ENCODE measurements around the gene ZNF616.

The ZNF616 gene

DNA sequence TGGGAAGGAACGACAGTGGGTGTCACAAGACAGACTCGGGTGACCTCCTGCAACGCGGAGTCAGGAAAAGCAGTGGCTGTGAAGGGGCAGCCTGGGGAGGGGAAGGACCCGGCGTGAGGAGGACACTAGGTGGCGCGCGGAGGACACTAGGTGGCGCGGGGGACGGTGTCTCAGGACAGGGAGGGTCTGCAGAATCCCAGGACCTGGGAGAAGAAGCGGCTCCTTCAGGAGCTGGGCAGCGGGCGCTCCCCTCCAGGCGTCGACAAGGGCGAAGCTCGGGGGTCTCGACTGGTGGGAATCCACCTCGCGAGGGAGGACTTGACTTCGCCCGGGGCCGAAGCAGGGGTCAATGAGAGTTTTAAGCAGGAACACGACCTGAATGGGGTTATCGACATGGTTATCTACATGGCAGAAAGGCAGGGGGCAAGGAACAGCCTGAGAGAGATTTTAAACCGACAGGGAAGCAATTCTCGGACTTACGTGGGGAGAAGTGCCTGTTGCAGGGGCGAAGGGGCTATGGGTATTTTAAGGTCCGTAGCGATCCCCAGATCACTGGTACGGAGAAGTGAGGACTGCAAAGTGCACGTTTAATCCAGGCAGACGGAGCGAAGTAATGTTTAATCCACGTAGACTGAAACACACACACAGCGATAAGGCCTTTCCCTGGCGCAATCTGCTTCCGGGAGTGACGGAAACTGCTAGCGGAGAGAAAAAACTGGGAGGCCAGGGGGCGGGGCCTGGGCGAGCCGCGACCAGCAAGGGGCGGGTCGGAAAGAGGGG lies at the start of gene ZNF616:
Gene ZNF616, minus strand, starts transcription at position 687 of the 780 bp plus-strand sequence. CDS start 9,426 bp downstream, outside the sequence.
- TF ChIP-seq, protein P1, sequence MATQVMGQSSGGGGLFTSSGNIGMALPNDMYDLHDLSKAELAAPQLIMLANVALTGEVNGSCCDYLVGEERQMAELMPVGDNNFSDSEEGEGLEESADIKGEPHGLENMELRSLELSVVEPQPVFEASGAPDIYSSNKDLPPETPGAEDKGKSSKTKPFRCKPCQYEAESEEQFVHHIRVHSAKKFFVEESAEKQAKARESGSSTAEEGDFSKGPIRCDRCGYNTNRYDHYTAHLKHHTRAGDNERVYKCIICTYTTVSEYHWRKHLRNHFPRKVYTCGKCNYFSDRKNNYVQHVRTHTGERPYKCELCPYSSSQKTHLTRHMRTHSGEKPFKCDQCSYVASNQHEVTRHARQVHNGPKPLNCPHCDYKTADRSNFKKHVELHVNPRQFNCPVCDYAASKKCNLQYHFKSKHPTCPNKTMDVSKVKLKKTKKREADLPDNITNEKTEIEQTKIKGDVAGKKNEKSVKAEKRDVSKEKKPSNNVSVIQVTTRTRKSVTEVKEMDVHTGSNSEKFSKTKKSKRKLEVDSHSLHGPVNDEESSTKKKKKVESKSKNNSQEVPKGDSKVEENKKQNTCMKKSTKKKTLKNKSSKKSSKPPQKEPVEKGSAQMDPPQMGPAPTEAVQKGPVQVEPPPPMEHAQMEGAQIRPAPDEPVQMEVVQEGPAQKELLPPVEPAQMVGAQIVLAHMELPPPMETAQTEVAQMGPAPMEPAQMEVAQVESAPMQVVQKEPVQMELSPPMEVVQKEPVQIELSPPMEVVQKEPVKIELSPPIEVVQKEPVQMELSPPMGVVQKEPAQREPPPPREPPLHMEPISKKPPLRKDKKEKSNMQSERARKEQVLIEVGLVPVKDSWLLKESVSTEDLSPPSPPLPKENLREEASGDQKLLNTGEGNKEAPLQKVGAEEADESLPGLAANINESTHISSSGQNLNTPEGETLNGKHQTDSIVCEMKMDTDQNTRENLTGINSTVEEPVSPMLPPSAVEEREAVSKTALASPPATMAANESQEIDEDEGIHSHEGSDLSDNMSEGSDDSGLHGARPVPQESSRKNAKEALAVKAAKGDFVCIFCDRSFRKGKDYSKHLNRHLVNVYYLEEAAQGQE (IDR thresholded peaks at IDR 0.05; ENCODE audit: low read depth) = no peak
- TF ChIP-seq ZBTB7A (IDR thresholded peaks at IDR 0.05; ENCODE audit: low read depth) = peak; percentile 54; the same call in 1 of the 2 replicates
- no peak for TF ChIP-seq NFIC (IDR thresholded peaks at IDR 0.05)
- no peak for TF ChIP-seq CREB1 (IDR thresholded peaks at IDR 0.05; ENCODE audit: low read depth)
- peak; percentile 62 for TF ChIP-seq TAF1 (IDR thresholded peaks at IDR 0.05; ENCODE audit: low read depth)
- TF ChIP-seq RAD21 (IDR thresholded peaks at IDR 0.05; ENCODE audit: low read depth) = peak; percentile 77
- no peak for TF ChIP-seq TCF12 (IDR thresholded peaks at IDR 0.05; ENCODE audit: low read depth)
- no peak for TF ChIP-seq EGR1 (IDR thresholded peaks at IDR 0.05)
- TF ChIP-seq TEAD4 (IDR thresholded peaks at IDR 0.05) = no peak
- TF ChIP-seq EP300 (IDR thresholded peaks at IDR 0.05; ENCODE audit: borderline replicate concordance) = no peak
- TF ChIP-seq, protein P2, sequence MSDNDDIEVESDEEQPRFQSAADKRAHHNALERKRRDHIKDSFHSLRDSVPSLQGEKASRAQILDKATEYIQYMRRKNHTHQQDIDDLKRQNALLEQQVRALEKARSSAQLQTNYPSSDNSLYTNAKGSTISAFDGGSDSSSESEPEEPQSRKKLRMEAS (IDR thresholded peaks at IDR 0.05) = peak; percentile 38; the same call in 1 of the 2 replicates
- TF ChIP-seq CEBPB (IDR thresholded peaks at IDR 0.05) = no peak
- TF ChIP-seq YY1 (IDR thresholded peaks at IDR 0.05; ENCODE audit: low read depth) = no peak
- TF ChIP-seq, protein P3, sequence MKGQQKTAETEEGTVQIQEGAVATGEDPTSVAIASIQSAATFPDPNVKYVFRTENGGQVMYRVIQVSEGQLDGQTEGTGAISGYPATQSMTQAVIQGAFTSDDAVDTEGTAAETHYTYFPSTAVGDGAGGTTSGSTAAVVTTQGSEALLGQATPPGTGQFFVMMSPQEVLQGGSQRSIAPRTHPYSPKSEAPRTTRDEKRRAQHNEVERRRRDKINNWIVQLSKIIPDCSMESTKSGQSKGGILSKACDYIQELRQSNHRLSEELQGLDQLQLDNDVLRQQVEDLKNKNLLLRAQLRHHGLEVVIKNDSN (IDR thresholded peaks at IDR 0.05) = no peak
- no peak for TF ChIP-seq FOXM1 (IDR thresholded peaks at IDR 0.05; ENCODE audit: borderline replicate concordance, low read depth)

DNA sequence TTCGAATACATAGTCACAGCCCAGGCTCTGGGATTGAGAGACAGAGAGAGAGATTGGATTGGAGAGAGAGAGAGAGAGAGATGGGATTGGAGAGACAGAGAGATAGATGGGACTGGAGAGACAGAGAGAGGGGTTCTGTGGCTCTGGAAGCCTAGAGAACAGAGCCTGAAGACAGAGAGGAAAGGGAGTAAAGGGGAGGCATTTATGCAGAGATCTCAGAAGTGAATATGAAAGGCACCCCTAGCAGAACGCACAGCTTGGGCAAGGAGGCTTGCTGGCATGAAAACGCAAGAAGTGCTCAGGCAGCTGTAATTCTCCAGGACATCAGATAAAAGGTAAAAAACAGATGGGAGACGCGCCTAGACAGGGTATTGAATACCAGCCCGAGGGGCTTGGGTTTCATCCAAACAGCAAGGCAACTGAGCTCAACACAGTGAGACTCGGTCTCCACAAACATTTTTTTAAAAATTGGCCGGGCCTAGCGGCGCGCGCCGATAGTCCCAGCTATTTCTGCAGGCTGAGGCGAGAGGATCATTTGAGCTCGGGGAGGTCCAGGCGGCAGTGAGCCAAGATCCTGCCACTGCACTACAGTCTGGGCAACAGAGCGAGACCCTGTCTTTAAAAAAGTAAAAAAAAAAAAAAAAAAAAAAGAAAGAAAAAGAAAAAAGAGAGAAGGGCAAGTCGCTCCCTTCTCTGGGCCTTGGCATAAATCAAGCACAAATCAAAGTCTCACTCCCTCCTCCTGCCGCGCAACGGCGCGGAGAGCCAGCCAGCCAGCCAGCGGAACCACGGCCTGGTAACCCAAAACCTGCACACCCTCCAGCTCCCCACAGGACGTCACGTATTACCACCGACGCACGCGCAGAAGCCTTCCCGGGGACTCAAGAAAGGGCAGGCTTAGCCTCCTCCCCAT lies 49.3 kb upstream of the ZNF616 start:
- TF ChIP-seq, protein P3 (IDR thresholded peaks at IDR 0.05) = no peak
- TF ChIP-seq TEAD4 (IDR thresholded peaks at IDR 0.05) (no peak), YY1 (IDR thresholded peaks at IDR 0.05; ENCODE audit: low read depth) (no peak), CREB1 (IDR thresholded peaks at IDR 0.05; ENCODE audit: low read depth) (no peak), EGR1 (IDR thresholded peaks at IDR 0.05) (no peak), EP300 (IDR thresholded peaks at IDR 0.05; ENCODE audit: borderline replicate concordance) (no peak), RAD21 (IDR thresholded peaks at IDR 0.05; ENCODE audit: low read depth) (peak; percentile 0; the same call in 1 of the 2 replicates), NFIC (IDR thresholded peaks at IDR 0.05) (peak; percentile 60), ZBTB7A (IDR thresholded peaks at IDR 0.05; ENCODE audit: low read depth) (no peak), FOXM1 (IDR thresholded peaks at IDR 0.05; ENCODE audit: borderline replicate concordance, low read depth) (no peak), TAF1 (IDR thresholded peaks at IDR 0.05; ENCODE audit: low read depth) (no peak), CEBPB (IDR thresholded peaks at IDR 0.05) (no peak), TCF12 (IDR thresholded peaks at IDR 0.05; ENCODE audit: low read depth) (0 out of 2 replicates have a peak, but pooled peaks have one; percentile 4)
- TF ChIP-seq, protein P1 (IDR thresholded peaks at IDR 0.05; ENCODE audit: low read depth) = no peak
- TF ChIP-seq, protein P2 (IDR thresholded peaks at IDR 0.05) = no peak

- TF ChIP-seq EP300 (IDR thresholded peaks at IDR 0.05; ENCODE audit: borderline replicate concordance) (no peak), NFIC (IDR thresholded peaks at IDR 0.05) (no peak), RAD21 (IDR thresholded peaks at IDR 0.05; ENCODE audit: low read depth) (no peak), YY1 (IDR thresholded peaks at IDR 0.05; ENCODE audit: low read depth) (no peak), TAF1 (IDR thresholded peaks at IDR 0.05; ENCODE audit: low read depth) (no peak), CREB1 (IDR thresholded peaks at IDR 0.05; ENCODE audit: low read depth) (no peak), CEBPB (IDR thresholded peaks at IDR 0.05) (no peak), TEAD4 (IDR thresholded peaks at IDR 0.05) (no peak), TCF12 (IDR thresholded peaks at IDR 0.05; ENCODE audit: low read depth) (no peak), ZBTB7A (IDR thresholded peaks at IDR 0.05; ENCODE audit: low read depth) (no peak), EGR1 (IDR thresholded peaks at IDR 0.05) (no peak), FOXM1 (IDR thresholded peaks at IDR 0.05; ENCODE audit: borderline replicate concordance, low read depth) (no peak)
- TF ChIP-seq, protein P2 (IDR thresholded peaks at IDR 0.05) = no peak
- TF ChIP-seq, protein P1 (IDR thresholded peaks at IDR 0.05; ENCODE audit: low read depth) = no peak
- TF ChIP-seq, protein P3 (IDR thresholded peaks at IDR 0.05) = no peak
These were observed 47.7 kb upstream of the ZNF616 start for GRCh38 chr19:52187407-52187806.
